Stimulated activated CD8-positive, alpha-beta memory T cell treated with anti-CD3 and anti-CD28 coated beads, Interleukin-7, amount 100 ng/mL, for 4 hours (primary cell): ENCODE data around the gene CTDSP1.

Source experiments
- DNase-seq, 2 donors: peaks; one replicate each; pipeline ENCODE4 v3.0.0-alpha.2; 2020; ENCODE audit warnings: low read depth in 2 of 2

The CTDSP1 gene

DNA sequence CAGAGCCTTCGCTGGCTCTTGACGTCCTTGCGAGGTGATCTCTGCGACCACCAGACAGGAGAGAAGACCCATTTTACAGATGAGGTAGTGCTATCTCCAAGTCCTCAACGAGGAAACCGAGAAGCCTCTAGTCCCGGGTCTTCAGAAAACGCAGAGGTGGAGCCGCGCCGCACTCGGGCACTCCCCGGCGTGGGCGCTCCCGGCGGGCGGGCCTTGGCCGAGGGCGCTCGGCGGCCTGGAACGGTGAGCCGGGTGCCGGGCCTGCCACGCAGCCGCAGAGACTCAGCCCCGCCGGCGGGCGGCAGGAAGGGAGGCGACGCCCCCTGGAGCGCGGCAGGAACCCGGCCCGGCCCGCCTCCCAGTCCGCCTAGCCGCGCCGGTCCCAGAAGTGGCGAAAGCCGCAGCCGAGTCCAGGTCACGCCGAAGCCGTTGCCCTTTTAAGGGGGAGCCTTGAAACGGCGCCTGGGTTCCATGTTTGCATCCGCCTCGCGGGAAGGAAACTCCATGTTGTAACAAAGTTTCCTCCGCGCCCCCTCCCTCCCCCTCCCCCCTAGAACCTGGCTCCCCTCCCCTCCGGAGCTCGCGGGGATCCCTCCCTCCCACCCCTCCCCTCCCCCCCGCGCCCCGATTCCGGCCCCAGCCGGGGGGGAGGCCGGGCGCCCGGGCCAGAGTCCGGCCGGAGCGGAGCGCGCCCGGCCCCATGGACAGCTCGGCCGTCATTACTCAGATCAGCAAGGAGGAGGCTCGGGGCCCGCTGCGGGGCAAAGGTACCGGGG lies at the start of gene CTDSP1:
CTDSP1 (plus strand) TSS at position 478 of the 776 bp plus-strand sequence; CDS start at position 701, 223 bp downstream.
- DNase-seq, result peak; percentile 88 to 90

GRCh38 chr2:218354045-218354444 lies 45.6 kb upstream of the CTDSP1 start:
- no peak for DNase-seq

DNA sequence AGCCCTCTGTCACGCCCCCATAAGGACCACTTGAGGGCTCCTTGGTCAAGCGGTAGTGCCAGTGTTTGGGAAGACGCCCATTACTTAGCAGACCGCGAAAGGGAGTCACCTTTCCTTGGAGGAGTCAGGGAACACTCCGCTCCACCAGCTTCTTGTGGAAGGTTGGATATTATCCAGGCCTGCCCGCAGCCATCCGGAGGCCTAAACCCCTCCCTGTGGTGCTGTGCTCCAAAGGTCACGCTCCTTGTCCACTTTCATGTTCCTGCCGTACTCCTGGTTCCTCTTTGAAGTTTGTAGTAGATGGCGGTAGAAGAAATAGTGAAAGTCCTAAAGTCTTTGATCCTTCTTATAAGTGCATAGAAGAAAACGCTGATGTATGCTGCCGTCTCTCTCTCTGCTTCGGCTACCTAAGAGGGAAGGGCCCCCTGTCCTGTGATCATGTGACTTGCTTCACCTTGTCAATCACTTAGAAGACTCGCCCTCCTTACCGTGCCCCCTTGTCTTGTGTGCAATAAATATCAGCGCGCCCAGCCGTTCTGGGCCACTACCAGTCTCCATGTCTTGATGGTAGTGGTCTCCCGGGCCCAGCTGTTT lies 44.7 kb upstream of the CTDSP1 start:
- no peak for DNase-seq

GRCh38 chr2:218357236-218358177 lies 42.2 kb upstream of the CTDSP1 start:
- DNase-seq, result no peak

- no peak for DNase-seq
Measured at GRCh38 chr2:218360453-218360852, 39.2 kb upstream of the CTDSP1 start.

DNA sequence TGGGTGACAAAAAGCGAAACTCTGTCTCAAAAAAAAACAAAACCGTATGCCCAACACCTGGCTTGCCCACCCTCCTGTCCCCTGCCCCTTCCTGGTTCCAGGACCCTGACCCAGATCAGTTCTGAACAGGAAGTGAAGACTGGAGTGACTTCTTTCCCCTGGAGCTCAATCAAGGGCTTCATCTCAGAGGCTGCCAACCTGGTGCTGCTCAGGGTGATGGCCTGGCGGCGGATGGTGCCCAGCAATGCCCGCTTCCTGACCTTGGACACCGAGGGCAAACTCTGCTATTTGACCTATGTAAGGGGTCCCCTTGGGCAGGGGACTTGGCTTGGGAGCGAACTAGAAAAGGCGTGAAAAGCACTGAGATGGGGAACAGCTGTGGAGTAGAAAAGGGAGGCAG lies 37.1 kb upstream of the CTDSP1 start:
- no peak for DNase-seq

GRCh38 chr2:218363736-218364135 lies 35.9 kb upstream of the CTDSP1 start:
- no peak for DNase-seq

DNA sequence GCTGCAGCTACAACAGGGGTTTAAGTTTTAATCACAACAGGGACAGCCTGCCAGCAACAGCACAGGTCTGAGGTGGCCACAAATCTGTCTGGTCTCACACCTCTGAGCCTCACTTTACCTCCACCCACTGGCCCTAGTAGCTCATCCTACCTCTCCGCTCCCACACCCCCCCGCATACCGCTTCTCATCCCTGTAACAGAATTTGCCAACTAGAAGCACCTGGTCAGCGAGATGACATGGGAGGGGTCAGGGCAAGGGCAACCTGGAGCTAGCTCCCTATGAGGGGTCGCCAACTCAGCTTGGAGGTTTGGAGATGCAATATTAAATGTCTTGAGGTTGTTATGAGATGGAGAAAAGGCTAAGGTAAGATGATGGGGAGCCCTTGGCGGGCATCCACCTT lies 35.5 kb upstream of the CTDSP1 start:
- DNase-seq, result no peak

GRCh38 chr2:218366621-218367414 lies 32.9 kb upstream of the CTDSP1 start:
- DNase-seq, result no peak

- DNase-seq, result peak; percentile 40 to 72
Measured at GRCh38 chr2:218367415-218368149, 32.1 kb upstream of the CTDSP1 start.

DNA sequence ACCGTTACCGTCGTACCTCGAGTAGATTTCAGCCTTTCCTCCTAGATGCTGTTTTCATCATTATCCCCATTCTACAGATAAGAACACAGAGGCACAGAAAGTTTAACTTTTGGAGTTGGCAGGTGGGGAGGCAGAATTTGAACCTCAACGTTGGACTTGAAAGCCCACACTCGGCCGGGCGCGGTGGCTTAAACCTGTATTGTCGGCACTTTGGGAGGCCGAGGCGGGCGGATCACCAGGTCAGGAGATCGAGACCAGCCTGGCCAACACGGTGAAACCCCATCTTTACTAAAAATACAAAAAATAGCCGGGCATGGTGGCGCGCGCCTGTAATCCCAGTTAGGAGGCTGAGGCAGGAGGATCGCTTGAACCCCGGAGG lies 31.5 kb upstream of the CTDSP1 start:
- DNase-seq, result no peak

DNA sequence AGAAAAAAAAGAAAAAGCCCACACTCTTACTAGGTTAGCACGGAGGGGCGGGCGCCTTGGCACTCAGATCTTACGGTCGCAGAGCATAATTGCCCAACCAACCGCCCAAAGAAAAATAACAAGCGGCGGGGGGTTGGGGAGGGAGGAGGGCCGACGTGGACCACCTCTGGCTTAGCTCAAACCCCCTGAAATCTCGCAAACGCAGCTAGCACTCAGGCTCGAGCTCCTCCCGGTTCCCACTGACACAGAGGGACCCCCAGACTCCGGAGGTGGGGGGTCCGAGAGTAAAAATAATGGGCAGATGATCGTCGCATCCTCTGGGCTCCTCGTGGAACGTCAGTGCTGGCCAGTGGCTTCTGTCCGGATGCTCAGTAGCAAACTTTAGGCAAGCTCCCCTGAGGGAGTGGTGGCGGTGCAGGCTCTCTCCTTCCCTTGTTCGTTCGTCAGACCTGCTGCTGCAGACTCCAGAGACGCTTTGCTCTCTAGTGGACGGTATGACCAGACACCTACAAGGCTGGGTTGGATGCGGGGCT lies 31.0 kb upstream of the CTDSP1 start:
- no peak for DNase-seq

- no peak for DNase-seq
Measured at GRCh38 chr2:218369330-218369729, 30.3 kb upstream of the CTDSP1 start.

GRCh38 chr2:218370410-218371063 lies 29.1 kb upstream of the CTDSP1 start:
- DNase-seq, result no peak

GRCh38 chr2:218371983-218372350 lies 27.7 kb upstream of the CTDSP1 start:
- DNase-seq, result no peak

DNA sequence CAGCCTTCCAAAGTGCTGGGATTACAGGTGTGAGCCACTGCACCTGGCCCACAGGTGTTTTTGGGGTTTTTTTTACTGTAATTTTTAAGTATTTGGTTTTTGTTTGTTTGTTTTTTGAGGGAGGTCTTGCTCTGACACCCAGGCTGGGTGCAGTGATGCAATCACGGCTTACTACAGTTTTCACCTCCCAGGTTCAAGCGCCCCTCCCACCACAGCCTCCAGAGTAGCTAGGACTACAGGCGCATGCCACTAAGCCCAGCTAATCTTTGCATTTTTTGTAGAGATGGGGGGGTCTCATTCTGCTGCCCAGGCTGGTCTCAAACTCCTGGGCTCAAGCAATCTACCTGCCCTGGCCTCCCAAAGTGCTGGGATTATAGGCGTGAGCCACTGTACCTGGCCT lies 24.9 kb upstream of the CTDSP1 start:
- DNase-seq, result no peak

DNA sequence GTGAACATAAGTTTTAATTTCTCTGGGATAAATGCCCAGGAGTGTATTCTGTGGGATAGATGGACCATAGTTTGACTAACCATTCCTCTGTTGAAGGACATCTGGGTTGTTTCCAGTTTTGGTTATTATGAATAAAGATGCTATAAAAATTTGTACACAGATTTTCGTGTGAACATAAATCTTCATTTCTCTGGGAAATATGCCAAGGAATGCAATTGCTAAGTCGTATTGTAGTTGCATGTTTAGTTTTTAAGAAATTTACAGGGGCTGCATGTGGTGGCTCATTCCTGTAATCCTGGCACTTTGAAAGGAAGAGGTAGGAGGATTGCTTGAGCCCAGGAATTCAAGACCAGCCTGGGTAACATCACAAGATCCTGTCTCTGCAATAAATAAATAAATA lies 24.5 kb upstream of the CTDSP1 start:
- no peak for DNase-seq

- DNase-seq, result no peak
Measured at GRCh38 chr2:218378053-218378452, 21.6 kb upstream of the CTDSP1 start.

GRCh38 chr2:218381916-218382366 lies 17.7 kb upstream of the CTDSP1 start, which contains the start of gene SLC11A1:
Gene SLC11A1 (plus strand): TSS chr2:218382273. CDS start chr2:218382369, 96 bp downstream.
- no peak for DNase-seq

- DNase-seq, result no peak
Measured at GRCh38 chr2:218382785-218383184, 16.9 kb upstream of the CTDSP1 start.
